Activated CD8-positive, alpha-beta T cell treated with anti-CD3 and anti-CD28 coated beads, Interleukin-2, amount 10 ng/mL, durations not matched to agents 7 days and 5 days (primary cell): ENCODE measurements around the gene THSD8. TPM values are rescaled to one million over a fixed set of nuclear protein-coding genes. Genes with fewer than 3 reads are reported as not detected.

Experiments used
- ATAC-seq: fragments of 150-1000 bp; cut with Tn5 transposase; one replicate; pipeline ENCODE4 v1.10.0; 2021; ENCODE audit warnings: moderate library complexity
- CTCF ChIA-PET: fragments of 350-600 bp; sonication (Branson Sonifier 250); formaldehyde crosslinking; loops from one replicate; lab custom pipeline; 2021; ENCODE audit warnings: antibody characterized with exemption; lab: Charles Lee
- POLR2A ChIA-PET: fragments of 350-600 bp; sonication (Branson Sonifier 250); formaldehyde crosslinking; loops from one replicate; lab custom pipeline; 2021; ENCODE audit warnings: antibody characterized with exemption; lab: Charles Lee
- DNase-seq: peaks from one replicate; pipeline ENCODE4 v3.0.0-alpha.2; 2020
- H3K27ac Mint-ChIP-seq: one replicate; pipeline ENCODE4 v1.8.0; 2021; ENCODE audit warnings: mild to moderate bottlenecking, mixed read lengths
- H3K27me3 Mint-ChIP-seq: one replicate; pipeline ENCODE4 v1.8.0; 2021; ENCODE audit warnings: low read depth, mixed read lengths
- H3K36me3 Mint-ChIP-seq: one replicate; pipeline ENCODE4 v1.8.0; 2021; ENCODE audit warnings: low read depth, mixed read lengths
- H3K4me1 Mint-ChIP-seq: one replicate; pipeline ENCODE4 v1.8.0; 2021; ENCODE audit warnings: low read depth, mixed read lengths
- H3K4me3 Mint-ChIP-seq: one replicate; pipeline ENCODE4 v1.8.0; 2021; ENCODE audit warnings: mild to moderate bottlenecking, mixed read lengths
- H3K9me3 Mint-ChIP-seq: one replicate; pipeline ENCODE4 v1.8.0; 2022; ENCODE audit warnings: mixed read lengths; ENCODE audit not compliant: insufficient read depth
- total RNA-seq, 2 experiments: library from RNA; stranded (reverse); gene quantifications; one replicate each; pipeline ENCODE4 v1.2.3, GENCODE V29; 2021

Gene THSD8
- total RNA-seq, 2 experiments from 2014 or later: 17.7 to 30.9 TPM

- CTCF ChIA-PET: interaction anchor here (0.8 to 15.9 kb wide), 5 partner anchors 10 to 84 kb away, joined by 4 to 383 read pairs (median 65); partner anchors contain the start of genes GET3, JUNB and TRIR
- Mint-ChIP-seq H3K4me1 (peaks cover 18% of the 10 kb centered on the region), H3K36me3 (peaks cover 2% of the 10 kb centered on the region), H3K4me3 (no peak overlapping the region), H3K9me3 (no peaks in the 10 kb centered on the region), H3K27ac (no peak overlapping the region), H3K27me3 (no peaks in the 10 kb centered on the region)
- POLR2A ChIA-PET: interaction anchor here (1.1 to 1.3 kb wide), 2 partner anchors 28 to 30 kb away, joined by 3 read pairs; partner anchors contain the start of gene GET3
- ATAC-seq (no peak), DNase-seq (no peak)
These were observed 34.2 kb upstream of the THSD8 start for GRCh38 chr19:12767666-12768065.

GRCh38 chr19:12769689-12770088 is 32.2 kb upstream of the THSD8 start:
- H3K9me3 Mint-ChIP-seq: no peaks in the 10 kb centered on the region
- CTCF ChIA-PET: interaction anchor here (0.7 to 14.4 kb wide), 4 partner anchors 9 to 36 kb away, joined by 3 to 383 read pairs (median 12); partner anchors contain the start of gene JUNB

GRCh38 chr19:12770922-12771321 is 30.9 kb upstream of the THSD8 start:
- no peaks in the 10 kb centered on the region for H3K9me3 Mint-ChIP-seq
- no peak for DNase-seq
- no peak overlapping the region for H3K27ac Mint-ChIP-seq
- no peak overlapping the region for H3K4me3 Mint-ChIP-seq
- CTCF ChIA-PET: interaction anchor here (1.9 to 3.7 kb wide), 2 partner anchors 10 to 13 kb away, joined by 9 to 19 read pairs; no protein-coding TSS in a partner anchor
- H3K36me3 Mint-ChIP-seq: no peaks in the 10 kb centered on the region
- H3K4me1 Mint-ChIP-seq: peaks cover 24% of the 10 kb centered on the region
- ATAC-seq: no peak
- H3K27me3 Mint-ChIP-seq: no peaks in the 10 kb centered on the region
- POLR2A ChIA-PET: interaction anchor here (15.2 kb wide), 1 partner anchor 23 kb away, joined by 380 read pairs; the partner anchor contains the start of gene JUNB

More at GRCh38 chr19:12769689-12770088, 32.2 kb upstream of the THSD8 start:
- Mint-ChIP-seq H3K27ac (no peak overlapping the region), H3K4me1 (peaks cover 24% of the 10 kb centered on the region), H3K27me3 (no peaks in the 10 kb centered on the region), H3K4me3 (no peak overlapping the region), H3K36me3 (no peaks in the 10 kb centered on the region)
- peak; percentile 65 for DNase-seq
- POLR2A ChIA-PET: interaction anchor here (15.2 kb wide), 1 partner anchor 25 kb away, joined by 380 read pairs; the partner anchor contains the start of gene JUNB
- ATAC-seq: peak; percentile 70

GRCh38 chr19:12772323-12772722 is 29.5 kb upstream of the THSD8 start:
- ChIA-PET CTCF (interaction anchor here (1.5 to 8.5 kb wide), 5 partner anchors 8 to 75 kb away, joined by 6 to 390 read pairs (median 9); partner anchors contain the start of gene JUNB), POLR2A (interaction anchor here (15.2 kb wide), 1 partner anchor 22 kb away, joined by 380 read pairs; the partner anchor contains the start of gene JUNB)
- no peaks in the 10 kb centered on the region for H3K9me3 Mint-ChIP-seq
- DNase-seq (no peak), ATAC-seq (no peak)
- H3K27ac Mint-ChIP-seq: no peak overlapping the region
- H3K4me3 Mint-ChIP-seq: no peak overlapping the region
- H3K4me1 Mint-ChIP-seq: peaks cover 27% of the 10 kb centered on the region
- no peaks in the 10 kb centered on the region for H3K36me3 Mint-ChIP-seq
- H3K27me3 Mint-ChIP-seq: no peaks in the 10 kb centered on the region

- ChIA-PET CTCF (interaction anchor here (0.9 to 8.5 kb wide), 10 partner anchors 7 to 74 kb away, joined by 3 to 390 read pairs (median 4); partner anchors contain the start of gene JUNB), POLR2A (interaction anchor here (0.8 to 15.2 kb wide), 3 partner anchors 9 to 21 kb away, joined by 3 to 380 read pairs (median 4); partner anchors contain the start of gene JUNB)
- Mint-ChIP-seq H3K27me3 (no peaks in the 10 kb centered on the region), H3K9me3 (no peaks in the 10 kb centered on the region), H3K4me1 (peaks cover 37% of the 10 kb centered on the region), H3K27ac (no peak overlapping the region), H3K36me3 (no peaks in the 10 kb centered on the region), H3K4me3 (no peak overlapping the region)
- no peak for ATAC-seq
- no peak for DNase-seq
These were observed 28.3 kb upstream of the THSD8 start for GRCh38 chr19:12773571-12773970.

- Mint-ChIP-seq H3K36me3 (no peaks in the 10 kb centered on the region), H3K27ac (peak within 1 kb of the TSS; percentile 11), H3K4me1 (peaks cover 46% of the 10 kb centered on the region), H3K4me3 (peak within 1 kb of the TSS; percentile 73), H3K27me3 (no peaks in the 10 kb centered on the region), H3K9me3 (no peaks in the 10 kb centered on the region)
- ChIA-PET CTCF (interaction anchor here (1.2 to 8.5 kb wide), 6 partner anchors 9 to 46 kb away, joined by 3 to 390 read pairs (median 4); partner anchors contain the start of gene JUNB), POLR2A (interaction anchor here (0.6 to 15.2 kb wide), 2 partner anchors 19 to 43 kb away, joined by 3 to 380 read pairs; partner anchors contain the start of gene JUNB)
- ATAC-seq: no peak
- DNase-seq: no peak
These were observed 27.0 kb upstream of the THSD8 start, which contains the start of gene HOOK2 for GRCh38 chr19:12774588-12775555. Gene HOOK2 (minus strand): TSS chr19:12775552. CDS start chr19:12775449, 103 bp downstream.

- peak overlapping the region; percentile 72 for H3K4me3 Mint-ChIP-seq
- H3K4me1 Mint-ChIP-seq: peaks cover 48% of the 10 kb centered on the region
- ChIA-PET CTCF (interaction anchor here (1.0 to 8.5 kb wide), 15 partner anchors 8 to 74 kb away, joined by 3 to 390 read pairs (median 8); partner anchors contain the start of genes GET3, JUNB, PRDX2 and RNASEH2A), POLR2A (interaction anchor here (0.6 to 15.2 kb wide), 7 partner anchors 8 to 342 kb away, joined by 3 to 380 read pairs (median 5); partner anchors contain the start of gene JUNB)
- no peaks in the 10 kb centered on the region for H3K27me3 Mint-ChIP-seq
- no peaks in the 10 kb centered on the region for H3K9me3 Mint-ChIP-seq
- H3K27ac Mint-ChIP-seq: peak overlapping the region; percentile 85
- peak; percentile 85 for DNase-seq
- peak; percentile 48 for ATAC-seq
- H3K36me3 Mint-ChIP-seq: no peaks in the 10 kb centered on the region
These were observed 24.5 kb upstream of the THSD8 start for GRCh38 chr19:12777217-12778016.

- ATAC-seq: peak; percentile 6
- Mint-ChIP-seq H3K27me3 (no peaks in the 10 kb centered on the region), H3K4me3 (peak overlapping the region; percentile 72), H3K27ac (peak overlapping the region; percentile 85), H3K36me3 (no peaks in the 10 kb centered on the region), H3K9me3 (no peaks in the 10 kb centered on the region), H3K4me1 (peaks cover 45% of the 10 kb centered on the region)
- POLR2A ChIA-PET: interaction anchor here (0.6 to 15.2 kb wide), 7 partner anchors 8 to 44 kb away, joined by 3 to 380 read pairs (median 5); partner anchors contain the start of gene JUNB
- DNase-seq: peak; percentile 58
- CTCF ChIA-PET: interaction anchor here (1.0 to 8.5 kb wide), 15 partner anchors 7 to 73 kb away, joined by 3 to 390 read pairs (median 8); partner anchors contain the start of genes GET3, JUNB, PRDX2 and RNASEH2A
These were observed 23.6 kb upstream of the THSD8 start for GRCh38 chr19:12778017-12778904.

- DNase-seq (no peak), ATAC-seq (no peak)
- Mint-ChIP-seq H3K9me3 (no peaks in the 10 kb centered on the region), H3K27ac (peak overlapping the region; percentile 85), H3K4me1 (peaks cover 47% of the 10 kb centered on the region), H3K4me3 (peak overlapping the region; percentile 72), H3K36me3 (no peaks in the 10 kb centered on the region), H3K27me3 (no peaks in the 10 kb centered on the region)
- ChIA-PET POLR2A (interaction anchor here (1.1 to 15.2 kb wide), 4 partner anchors 10 to 40 kb away, joined by 3 to 380 read pairs (median 12); partner anchors contain the start of gene JUNB), CTCF (interaction anchor here (1.0 to 8.5 kb wide), 10 partner anchors 9 to 69 kb away, joined by 4 to 390 read pairs (median 8); partner anchors contain the start of genes GET3, JUNB, PRDX2 and RNASEH2A)
These were observed 23.0 kb upstream of the THSD8 start for GRCh38 chr19:12778905-12779161.
